Activated CD4-positive, CD25-positive, alpha-beta regulatory T cell treated with anti-CD3 and anti-CD28 coated beads, Interleukin-2, amount 50 U/mL, for 24 hours (primary cell): ENCODE results near the gene PCLAF.

Experiments used
- ATAC-seq, 2 donors: fragments of 150-1000 bp; cut with Tn5 transposase; one replicate each; pipeline ENCODE4 v1.10.0; 2021; ENCODE audit warnings: mild to moderate bottlenecking in 1 of 2, moderate library complexity in 1 of 2

Gene PCLAF

DNA sequence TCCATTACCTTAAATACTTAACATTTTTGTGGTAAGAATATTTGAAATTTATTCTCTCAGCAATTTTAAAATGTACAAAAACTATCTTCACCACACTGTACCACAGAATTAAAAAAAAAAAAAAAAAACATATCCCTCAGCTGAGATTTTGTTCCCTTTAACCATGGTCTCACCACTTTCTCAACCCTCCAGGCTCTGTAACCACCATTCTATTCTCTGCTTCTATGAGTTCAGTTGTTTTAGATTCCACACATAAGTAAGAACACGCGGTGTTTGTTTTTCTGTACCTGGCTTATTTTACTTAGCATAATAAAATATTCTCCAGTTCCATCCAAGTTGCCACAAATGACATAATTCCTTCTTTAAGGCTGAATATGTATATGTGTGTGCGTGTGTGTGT is 66.8 kb downstream of the PCLAF start:
- ATAC-seq: no peak
